A673 (cell line): ENCODE measurements around the gene HMGXB4.

Experiments
- CTCF ChIP-seq: fragments of 300-800, 200-600 bp; sonication (generic); conservative IDR thresholded peaks from 2 replicates; pipeline ENCODE4 v1.5.1; 2017; ENCODE audit warnings: low read depth, mild to moderate bottlenecking, antibody characterized with exemption, low read length, moderate library complexity, mixed read lengths
- EZH2 ChIP-seq: fragments of 200-600 bp; sonication (generic); IDR thresholded peaks from 2 replicates; pipeline ENCODE4 v1.6.1; 2017; ENCODE audit warnings: borderline replicate concordance, low read depth, mild to moderate bottlenecking, mixed read lengths, antibody characterized with exemption, low read length; ENCODE audit not compliant: poor library complexity, severe bottlenecking

GRCh38 chr22:35253946-35254345 is 3.3 kb upstream of the HMGXB4 start:
- TF ChIP-seq CTCF, result no peak
- no peak for TF ChIP-seq EZH2
